NCI-H2029 treated with DMSO at 0.1 percent for 48 hours (cell line): ENCODE data around the gene OR52M1.
"Not testable (repeated sequence)": the region's sequence is repeated elsewhere in the genome, so short reads cannot be mapped to it uniquely, and the experiment has no call there.

ENCODE experiments used
- DNase-seq: peaks from one replicate; lab custom pipeline; 2025; lab: John Stamatoyannopoulos, UW

OR52M1 gene

GRCh38 chr11:4544891-4545290 lies at the start of gene OR52M1:
OR52M1 (plus strand) TSS chr11:4545191; CDS start chr11:4545191, 0 bp downstream.
- no peak for DNase-seq

- no peak for DNase-seq
Observed at GRCh38 chr11:4495487-4495886, 49.5 kb upstream of the OR52M1 start.

DNA sequence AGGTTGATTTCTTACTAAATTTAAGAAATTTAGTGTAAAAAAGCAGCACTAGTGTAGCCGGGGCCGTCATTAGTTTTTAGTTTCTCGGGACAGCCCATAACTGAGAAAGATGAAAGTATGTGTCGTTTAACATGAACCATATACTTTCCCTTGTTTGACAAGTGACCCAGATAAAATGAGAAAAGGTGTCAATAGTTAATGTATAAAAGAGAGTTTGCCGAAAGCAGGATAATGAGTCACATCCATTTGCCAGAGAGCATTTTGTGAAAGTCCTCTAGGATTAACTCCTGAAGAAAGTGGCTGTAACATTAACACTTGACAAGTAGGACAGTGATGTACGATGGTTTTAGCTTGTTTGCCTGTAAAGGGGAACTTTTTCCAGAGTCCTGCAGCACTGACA lies 49.0 kb upstream of the OR52M1 start:
- DNase-seq = no peak

GRCh38 chr11:4496557-4497248 lies 48.3 kb upstream of the OR52M1 start:
- no peak for DNase-seq

DNA sequence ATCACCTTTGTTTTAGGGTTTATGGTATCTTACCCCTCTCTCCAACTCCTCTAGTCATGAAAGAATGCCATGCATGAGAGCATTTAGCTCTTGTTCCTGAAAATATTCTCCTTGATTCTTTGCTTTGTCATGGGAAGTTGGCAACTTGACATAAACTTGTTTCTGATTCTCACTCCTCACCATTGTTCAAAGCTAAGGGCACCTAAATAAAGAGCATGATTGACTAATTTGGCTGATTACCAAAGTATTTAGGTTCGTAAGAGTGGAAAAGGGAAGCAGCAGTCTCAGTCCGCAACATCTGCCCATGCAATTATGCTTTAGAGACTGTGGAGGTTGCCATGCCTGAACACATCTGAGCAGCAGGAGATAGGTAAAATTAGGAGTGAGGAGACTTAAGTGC lies 36.1 kb upstream of the OR52M1 start:
- DNase-seq = no peak

GRCh38 chr11:4511282-4512245 lies 33.4 kb upstream of the OR52M1 start:
- DNase-seq = no peak

DNA sequence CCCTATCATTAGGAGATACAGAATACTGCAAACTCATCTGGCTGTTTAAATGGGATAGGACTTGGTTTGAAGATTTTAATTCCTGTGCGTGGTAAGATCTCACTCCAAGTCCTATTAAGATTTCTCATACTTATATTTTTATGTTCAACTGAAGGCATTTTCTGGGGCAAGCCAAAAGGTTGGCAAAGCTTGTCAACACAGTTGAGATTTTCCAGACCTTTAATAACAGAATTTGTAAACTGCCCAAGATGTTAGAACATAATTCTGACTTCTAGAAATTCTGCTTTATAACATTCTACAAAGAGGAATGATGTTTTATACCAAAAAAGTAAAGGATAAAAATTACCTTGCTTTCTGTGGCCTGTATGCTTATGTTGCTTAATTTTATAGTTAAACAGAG lies 30.8 kb upstream of the OR52M1 start:
- DNase-seq = no peak

- no peak for DNase-seq
Observed at GRCh38 chr11:4522339-4522738, 22.7 kb upstream of the OR52M1 start.

DNA sequence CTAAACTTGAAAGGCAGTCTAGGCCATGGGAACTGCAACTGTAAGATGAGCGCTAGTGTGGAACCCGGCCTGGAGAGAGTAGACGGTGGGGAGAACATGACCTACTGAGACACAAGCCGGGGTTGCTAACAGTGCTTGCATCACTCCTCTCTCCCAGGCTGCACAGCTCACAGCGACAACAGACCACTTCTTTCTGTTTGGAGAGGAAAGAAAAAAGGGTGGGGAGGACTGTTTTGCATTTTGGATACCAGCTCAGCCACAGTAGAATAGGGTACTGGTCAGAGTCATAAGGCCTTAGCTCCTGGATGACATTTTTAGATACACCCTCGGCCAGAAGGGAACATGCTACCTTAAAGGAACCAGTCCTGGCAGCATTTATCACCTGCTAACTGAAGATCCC lies 22.2 kb upstream of the OR52M1 start:
- no peak for DNase-seq

- DNase-seq = no peak
Observed at GRCh38 chr11:4523666-4524065, 21.3 kb upstream of the OR52M1 start.

GRCh38 chr11:4527926-4528325 lies 17.1 kb upstream of the OR52M1 start:
- no peak for DNase-seq

- not testable (repeated sequence) for DNase-seq
Observed at GRCh38 chr11:4531686-4532085, 13.3 kb upstream of the OR52M1 start.

DNA sequence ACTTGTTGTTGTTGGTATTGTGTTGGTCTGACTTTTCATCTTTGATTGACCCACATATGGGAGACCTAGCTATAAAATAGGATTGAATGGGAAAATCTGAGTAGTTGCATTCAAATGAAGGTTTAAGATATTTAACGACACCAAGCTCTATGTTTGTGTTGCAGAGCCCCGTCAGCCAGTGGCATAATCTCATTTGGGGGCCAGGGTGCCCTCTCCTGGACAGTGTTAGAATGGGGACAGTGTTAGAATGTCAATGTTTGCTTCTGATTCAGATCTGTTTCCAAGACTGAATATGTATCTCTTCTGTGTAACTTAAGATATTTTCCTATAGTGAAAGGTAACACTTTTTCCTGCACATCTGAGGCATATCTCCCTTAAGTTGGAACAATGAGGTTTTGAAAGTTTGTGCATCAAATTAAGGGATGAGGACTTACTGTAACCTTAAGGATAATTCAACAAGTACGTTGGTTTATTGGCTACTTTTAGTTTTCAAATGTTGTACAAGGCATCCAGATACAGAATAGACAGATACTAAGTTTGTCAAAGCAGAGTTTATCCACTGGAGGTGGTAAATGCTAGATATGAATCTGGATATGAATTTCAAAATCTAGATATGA lies 5.3 kb upstream of the OR52M1 start:
- peak; percentile 5 for DNase-seq

- DNase-seq = no peak
Observed at GRCh38 chr11:4541071-4541470, 3.9 kb upstream of the OR52M1 start.

DNA sequence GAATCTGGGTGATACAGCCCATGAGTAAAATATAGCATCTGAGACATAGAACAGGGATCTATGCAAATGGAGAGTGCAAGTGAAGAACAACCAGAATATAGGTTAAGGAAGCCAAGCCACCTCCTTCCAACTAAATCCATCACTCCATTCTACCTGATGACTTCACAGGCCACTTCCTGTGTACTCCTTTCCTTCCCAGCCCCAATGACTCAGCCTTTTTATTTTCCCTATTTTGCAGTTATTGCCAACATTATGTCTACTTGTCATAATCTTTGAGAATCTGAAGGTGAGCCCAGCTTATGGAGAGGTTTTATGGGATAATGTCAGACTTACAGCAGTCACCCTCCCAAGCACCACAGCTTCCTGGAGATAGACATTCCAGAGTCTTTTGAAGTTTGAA lies 1.4 kb upstream of the OR52M1 start:
- no peak for DNase-seq

- no peak for DNase-seq
Observed at GRCh38 chr11:4546878-4547277, 1.9 kb downstream of the OR52M1 start.

- DNase-seq = no peak
Observed at GRCh38 chr11:4547416-4547815, 2.4 kb downstream of the OR52M1 start.

GRCh38 chr11:4551346-4551979 lies 6.5 kb downstream of the OR52M1 start:
- no peak for DNase-seq

GRCh38 chr11:4559527-4560440 lies 14.8 kb downstream of the OR52M1 start:
- DNase-seq = no peak

- no peak for DNase-seq
Observed at GRCh38 chr11:4560467-4560866, 15.5 kb downstream of the OR52M1 start.

GRCh38 chr11:4565371-4565770 lies 20.4 kb downstream of the OR52M1 start:
- no peak for DNase-seq
